Measurements from ENCODE around the gene IL34. TPM values are rescaled to one million over a fixed set of nuclear protein-coding genes. Genes with fewer than 3 reads are reported as not detected.

The IL34 gene
- total RNA-seq, 2 experiments from 2014 or later = not detected

- Histone ChIP-seq H4K20me1 (ENCODE audit: insufficient read depth, low read length) (no peaks in the 10 kb centered on the region), H3K27ac (ENCODE audit: low read depth, low read length, poor library complexity, severe bottlenecking) (no peak overlapping the region), H3K4me3 (ENCODE audit: low read depth, low read length, poor library complexity, severe bottlenecking) (no peak overlapping the region), H3K9me2 (ENCODE audit: insufficient read depth, low read length) (no peaks in the 10 kb centered on the region), H3K4me2 (ENCODE audit: low read length) (no peak overlapping the region), H3K9me3 (ENCODE audit: low read length) (no peaks in the 10 kb centered on the region), H3K79me2 (ENCODE audit: insufficient read depth, low read depth, low read length) (no peaks in the 10 kb centered on the region), H2AFZ (ENCODE audit: low read length) (no peak overlapping the region), H3K36me3 (ENCODE audit: insufficient read depth, low read length) (no peaks in the 10 kb centered on the region), H3K4me1 (ENCODE audit: insufficient read depth, low read length, poor library complexity, severe bottlenecking) (no peaks in the 10 kb centered on the region)
- POLR2A ChIA-PET = no interaction called here
- no peak for TF ChIP-seq CTCF (conservative IDR thresholded peaks at IDR 0.05; ENCODE audit: low read length)
- no peak for TF ChIP-seq EZH2phosphoT487 (IDR thresholded peaks at IDR 0.05; ENCODE audit: borderline replicate concordance, low read depth, low read length)
- CTCF ChIA-PET (ENCODE audit: unreplicated experiment) = no interaction called here
- no peak for DNase-seq (ENCODE audit: low spot score)
- no TSS peak for BruUV-seq (replicated peaks)
- intact Hi-C loops (cut with micrococcal nuclease; ENCODE audit: unreplicated experiment) = loop anchor here (5.0 kb wide), 1 partner anchor 89 kb away; no protein-coding TSS in a partner anchor
These were observed 37.0 kb downstream of the IL34 start for GRCh38 chr16:70683146-70683944.

GRCh38 chr16:70684146-70685060, 38.0 kb downstream of the IL34 start:
- Histone ChIP-seq H3K4me1 (ENCODE audit: insufficient read depth, low read length, poor library complexity, severe bottlenecking) (no peaks in the 10 kb centered on the region), H3K27ac (ENCODE audit: low read depth, low read length, poor library complexity, severe bottlenecking) (no peak overlapping the region), H3K9me2 (ENCODE audit: insufficient read depth, low read length) (no peaks in the 10 kb centered on the region), H2AFZ (ENCODE audit: low read length) (no peak overlapping the region), H3K4me3 (ENCODE audit: low read depth, low read length, poor library complexity, severe bottlenecking) (no peak overlapping the region), H3K4me2 (ENCODE audit: low read length) (no peak overlapping the region), H3K9me3 (ENCODE audit: low read length) (no peaks in the 10 kb centered on the region), H3K79me2 (ENCODE audit: insufficient read depth, low read depth, low read length) (no peaks in the 10 kb centered on the region), H3K36me3 (ENCODE audit: insufficient read depth, low read length) (no peaks in the 10 kb centered on the region), H4K20me1 (ENCODE audit: insufficient read depth, low read length) (no peaks in the 10 kb centered on the region)
- TF ChIP-seq EZH2phosphoT487 (IDR thresholded peaks at IDR 0.05; ENCODE audit: borderline replicate concordance, low read depth, low read length) (no peak), CTCF (conservative IDR thresholded peaks at IDR 0.05; ENCODE audit: low read length) (no peak)
- CTCF ChIA-PET (ENCODE audit: unreplicated experiment) = interaction anchor here (0.5 kb wide), 1 partner anchor 165 kb away, joined by 4 read pairs; no protein-coding TSS in a partner anchor
- DNase-seq (ENCODE audit: low spot score) = no peak
- intact Hi-C loops (cut with micrococcal nuclease; ENCODE audit: unreplicated experiment) = loop anchor here (5.0 kb wide), 1 partner anchor 88 kb away; no protein-coding TSS in a partner anchor
- POLR2A ChIA-PET = no interaction called here
- no TSS peak for BruUV-seq (replicated peaks)

All from OCI-LY7 (cell line).